Anterior cingulate cortex (tissue), 58 donors: ENCODE measurements around the gene FDXR.
"Not testable (repeated sequence)": the region's sequence is repeated elsewhere in the genome, so short reads cannot be mapped to it uniquely, and the experiment has no call there.

Experiments used
- DNase-seq, 58 donors: peaks; one replicate each; lab custom pipeline; 2025; lab: John Stamatoyannopoulos, UW

The FDXR gene

GRCh38 chr17:74872313-74873036, at the start of gene FDXR:
FDXR (minus strand) TSS chr17:74872994; CDS start chr17:74872944, 50 bp downstream.
- no peak for DNase-seq

GRCh38 chr17:74922172-74922571, 49.4 kb upstream of the FDXR start:
- DNase-seq, result no peak

GRCh38 chr17:74921769-74922168, 49.0 kb upstream of the FDXR start:
- DNase-seq, result no peak

GRCh38 chr17:74921026-74921681, 48.4 kb upstream of the FDXR start:
- no peak for DNase-seq

- DNase-seq, result no peak
Observed at GRCh38 chr17:74920642-74921025, 47.8 kb upstream of the FDXR start.

GRCh38 chr17:74920306-74920620, 47.5 kb upstream of the FDXR start:
- no peak for DNase-seq

- no peak for DNase-seq
Observed at GRCh38 chr17:74919440-74920305, 46.9 kb upstream of the FDXR start.

- DNase-seq, result no peak
Observed at GRCh38 chr17:74918906-74919305, 46.1 kb upstream of the FDXR start.

- DNase-seq, result no peak
Observed at GRCh38 chr17:74917430-74917829, 44.6 kb upstream of the FDXR start.

GRCh38 chr17:74916851-74917199, 44.0 kb upstream of the FDXR start:
- no peak for DNase-seq

- DNase-seq, result no peak
Observed at GRCh38 chr17:74916136-74916850, 43.5 kb upstream of the FDXR start.

GRCh38 chr17:74911423-74911822, 38.6 kb upstream of the FDXR start:
- not testable (repeated sequence) for DNase-seq

- DNase-seq, result not testable (repeated sequence)
Observed at GRCh38 chr17:74909097-74909496, 36.3 kb upstream of the FDXR start.

GRCh38 chr17:74907012-74907411, 34.2 kb upstream of the FDXR start:
- no peak for DNase-seq

- not testable (repeated sequence) for DNase-seq
Observed at GRCh38 chr17:74906214-74906793, 33.5 kb upstream of the FDXR start.

- no peak for DNase-seq
Observed at GRCh38 chr17:74904687-74905409, 32.1 kb upstream of the FDXR start.

GRCh38 chr17:74903671-74904070, 30.9 kb upstream of the FDXR start:
- DNase-seq, result no peak

GRCh38 chr17:74903034-74903433, 30.2 kb upstream of the FDXR start:
- DNase-seq, result no peak

- no peak for DNase-seq
Observed at GRCh38 chr17:74901353-74902135, 28.8 kb upstream of the FDXR start.
